ENCODE data around the gene FIGN. TPM values are rescaled to one million over a fixed set of nuclear protein-coding genes. Genes with fewer than 3 reads are reported as not detected.

FIGN gene
- polyA plus RNA-seq, 1 donor = 2.0 TPM

DNA sequence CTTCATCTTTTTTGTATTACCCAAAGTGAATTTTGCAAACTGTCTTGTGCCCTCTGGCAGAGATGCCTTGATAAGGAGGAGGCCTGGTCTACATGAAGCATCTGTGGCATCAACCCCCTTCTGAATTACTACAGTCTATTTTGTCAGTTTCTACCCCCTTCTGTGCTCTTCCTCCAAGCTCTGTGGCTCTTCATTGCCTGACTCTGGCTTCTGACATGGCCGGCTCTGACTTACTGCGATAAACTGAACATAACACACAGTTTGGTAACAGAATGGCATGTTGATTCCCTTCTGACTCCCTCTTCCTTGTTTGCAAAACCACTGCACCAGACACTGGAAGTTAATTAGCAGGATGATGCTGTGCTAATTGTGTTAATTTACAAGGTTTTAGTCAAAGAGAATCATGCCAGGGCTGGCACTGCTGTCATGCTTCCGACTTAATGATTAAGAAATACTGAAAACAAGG lies 122.5 kb downstream of the FIGN start:
- no peak for DNase-seq (ENCODE audit: low read depth)

DNA sequence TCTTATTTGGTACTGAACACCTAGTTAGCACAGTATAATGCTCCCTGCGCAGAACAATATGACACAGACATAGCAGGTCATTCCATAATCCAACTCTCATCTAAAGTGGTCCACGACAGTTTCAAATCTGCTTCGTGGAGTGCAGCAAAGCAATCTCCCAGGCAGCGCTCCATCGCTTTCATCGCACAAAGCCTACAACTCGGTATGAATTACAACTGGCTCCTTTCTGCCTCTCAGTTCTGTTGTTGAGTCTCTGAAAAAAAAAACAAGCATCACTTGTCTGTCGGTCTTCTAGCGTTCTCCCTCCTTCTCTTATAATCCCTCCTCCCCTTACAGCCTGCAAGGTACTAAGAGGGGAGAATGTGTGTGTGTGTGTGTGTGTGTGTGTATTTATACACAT lies 123.5 kb downstream of the FIGN start:
- DNase-seq (ENCODE audit: low read depth) = no peak

GRCh38 chr2:163611557-163611906 lies 124.3 kb downstream of the FIGN start:
- no peak for DNase-seq (ENCODE audit: low read depth)

DNA sequence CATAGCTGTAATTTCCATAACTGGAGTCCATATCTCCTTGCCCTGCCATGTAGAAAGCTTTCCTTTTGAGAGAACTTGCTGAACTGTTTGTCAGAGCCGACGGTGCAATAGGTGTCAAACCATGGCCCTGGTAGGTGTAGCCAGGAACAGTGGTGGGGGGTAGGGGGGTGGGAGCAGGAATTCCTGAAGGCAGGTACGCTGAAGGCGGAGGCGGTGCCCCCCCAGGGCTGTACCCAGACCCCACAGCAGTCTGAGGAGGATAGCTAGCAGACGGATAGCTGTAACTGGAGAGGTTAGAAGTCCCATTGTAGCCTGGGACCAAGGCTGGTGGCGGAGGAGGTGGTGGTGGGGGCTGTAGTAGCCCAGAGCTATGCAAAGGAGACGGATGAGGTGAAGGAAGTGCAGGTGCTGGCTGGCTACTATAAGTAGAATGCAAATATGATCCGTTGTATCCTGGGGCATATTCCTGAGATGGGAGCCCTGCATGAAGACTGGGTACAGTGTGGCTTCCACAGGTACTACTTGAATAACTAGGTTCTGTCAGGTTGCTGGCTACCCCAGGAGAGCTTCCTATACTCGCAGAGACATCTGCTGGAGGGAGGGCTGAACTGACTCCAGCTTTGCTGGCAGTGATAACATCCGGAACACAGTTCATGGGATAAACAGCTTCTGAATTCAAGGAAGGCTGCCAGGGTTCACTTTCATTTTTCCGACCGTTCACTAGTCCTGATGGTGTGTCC lies 124.8 kb downstream of the FIGN start:
- DNase-seq (ENCODE audit: low read depth) = no peak

DNA sequence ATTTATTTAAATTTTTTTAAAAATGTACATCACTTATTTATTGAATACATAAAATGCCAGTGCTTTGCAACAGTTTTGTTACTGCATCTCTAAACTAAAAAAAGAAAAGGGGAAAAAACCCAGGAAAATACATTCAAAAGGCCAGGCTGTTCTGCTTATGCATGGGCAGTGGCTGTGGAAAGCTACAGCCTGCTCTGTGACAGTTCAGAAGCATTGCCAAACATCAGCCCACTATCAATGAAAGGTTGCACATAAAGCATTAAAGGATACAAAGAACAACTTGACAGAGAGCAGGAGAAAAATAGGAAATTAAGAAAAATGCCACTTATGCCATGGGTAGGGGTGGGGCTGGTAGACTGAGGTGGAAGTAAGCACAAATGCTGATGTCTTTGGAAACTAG lies 128.2 kb downstream of the FIGN start:
- no peak for DNase-seq (ENCODE audit: low read depth)

GRCh38 chr2:163606878-163607277 lies 128.9 kb downstream of the FIGN start:
- no peak for DNase-seq (ENCODE audit: low read depth)

DNA sequence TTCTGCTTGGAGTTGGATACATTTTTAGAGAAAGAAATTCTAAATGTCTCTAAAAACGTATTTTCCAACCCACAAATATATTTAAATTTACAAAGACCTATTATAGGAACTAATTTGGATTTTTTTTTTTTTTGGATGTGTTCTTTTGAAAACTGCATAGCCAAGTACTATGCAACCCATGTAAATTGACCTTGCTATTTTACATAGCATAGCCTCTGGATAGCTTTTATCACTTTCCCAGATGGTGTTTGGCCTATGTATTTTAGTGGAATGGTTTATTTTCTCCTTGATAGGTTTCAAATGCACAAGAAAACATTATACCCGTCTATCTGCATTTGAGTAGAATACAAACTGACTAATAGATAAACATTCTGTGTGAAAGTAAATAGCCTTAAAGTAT lies 130.0 kb downstream of the FIGN start:
- DNase-seq (ENCODE audit: low read depth) = no peak

DNA sequence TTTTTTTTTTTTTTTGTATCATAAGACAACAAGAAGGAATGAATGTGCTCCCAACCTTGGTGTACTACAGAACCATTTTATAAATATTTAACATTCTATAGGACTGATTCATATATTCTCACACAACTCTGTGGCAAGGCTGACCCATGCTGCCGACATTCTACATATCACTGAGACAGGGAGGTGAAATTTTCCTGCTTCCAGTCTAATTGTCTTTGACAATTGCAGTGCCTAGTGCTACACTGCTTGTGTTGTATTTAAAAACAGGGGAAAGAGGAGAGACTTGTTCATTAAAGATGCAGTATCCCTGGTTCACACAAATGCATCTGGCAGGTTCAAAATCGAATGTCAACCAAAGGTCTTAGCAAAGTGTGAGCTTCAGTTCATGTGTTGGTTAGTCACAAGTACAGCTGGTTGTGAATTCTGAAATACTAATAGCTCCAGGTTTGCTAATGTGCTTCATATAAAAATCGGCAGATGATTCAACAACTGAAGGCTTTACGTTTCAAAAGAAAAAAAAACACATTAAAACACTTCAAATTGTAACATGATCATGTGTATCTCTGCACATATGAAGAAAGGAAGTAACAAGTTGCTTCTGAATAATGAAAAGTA lies 130.8 kb downstream of the FIGN start:
- no peak for DNase-seq (ENCODE audit: low read depth)

- DNase-seq (ENCODE audit: low read depth) = no peak
Measured at GRCh38 chr2:163602196-163602595, 133.6 kb downstream of the FIGN start.

DNA sequence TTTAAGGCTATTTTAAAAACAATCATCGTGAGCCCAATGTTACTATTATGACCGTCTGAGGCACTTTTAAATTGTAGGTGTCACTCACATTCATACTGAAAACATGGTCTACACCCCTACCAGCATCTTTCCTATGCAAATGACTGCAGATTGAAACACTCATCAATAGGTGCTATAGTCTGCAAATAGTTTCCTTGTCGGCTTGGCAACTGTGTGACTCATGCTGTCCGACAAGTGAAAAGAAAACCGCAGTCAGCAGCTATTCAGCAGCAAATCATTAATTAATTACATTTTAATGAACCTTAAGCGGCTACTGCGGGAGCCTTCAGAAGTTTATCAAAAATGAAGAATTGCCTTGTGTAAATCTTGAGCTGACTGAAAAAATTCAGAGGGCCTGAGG lies 134.4 kb downstream of the FIGN start:
- no peak for DNase-seq (ENCODE audit: low read depth)

- DNase-seq (ENCODE audit: low read depth) = no peak
Measured at GRCh38 chr2:163600801-163601200, 135.0 kb downstream of the FIGN start.

GRCh38 chr2:163595028-163595427 lies 140.8 kb downstream of the FIGN start:
- DNase-seq (ENCODE audit: low read depth) = no peak

GRCh38 chr2:163594497-163594896 lies 141.3 kb downstream of the FIGN start:
- DNase-seq (ENCODE audit: low read depth) = no peak

- DNase-seq (ENCODE audit: low read depth) = no peak
Measured at GRCh38 chr2:163593982-163594381, 141.8 kb downstream of the FIGN start.

DNA sequence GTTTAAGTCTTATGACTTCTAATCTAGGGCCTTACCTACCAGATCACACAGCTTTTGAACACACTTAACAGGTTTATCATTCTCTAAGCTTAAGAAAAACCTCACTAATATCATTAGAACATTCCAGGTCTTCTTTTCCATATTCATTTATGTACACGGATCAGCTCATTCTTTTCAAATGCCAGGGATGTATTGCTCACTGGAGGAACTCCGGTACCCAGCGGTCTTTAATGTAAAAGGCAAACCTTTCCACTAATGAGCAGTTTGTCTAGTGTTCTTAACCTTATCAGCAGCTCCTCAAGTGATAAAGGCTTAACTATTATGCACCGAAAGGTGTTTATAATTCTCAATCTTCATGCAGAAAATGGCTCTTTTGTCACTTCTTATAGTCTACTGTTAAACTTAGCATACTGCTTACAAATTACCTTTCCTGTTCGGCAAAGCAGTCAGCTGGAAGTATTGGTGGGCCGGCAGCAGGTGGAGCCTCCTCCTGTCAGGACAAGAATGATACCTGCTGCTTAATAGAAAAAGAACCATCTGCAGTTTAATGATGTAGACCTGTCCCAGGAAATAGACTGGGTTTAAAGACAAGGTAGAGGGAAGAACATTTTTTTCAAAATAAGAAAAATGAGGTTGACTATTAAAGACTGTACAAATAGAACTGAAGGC lies 142.7 kb downstream of the FIGN start:
- DNase-seq (ENCODE audit: low read depth) = no peak

DNA sequence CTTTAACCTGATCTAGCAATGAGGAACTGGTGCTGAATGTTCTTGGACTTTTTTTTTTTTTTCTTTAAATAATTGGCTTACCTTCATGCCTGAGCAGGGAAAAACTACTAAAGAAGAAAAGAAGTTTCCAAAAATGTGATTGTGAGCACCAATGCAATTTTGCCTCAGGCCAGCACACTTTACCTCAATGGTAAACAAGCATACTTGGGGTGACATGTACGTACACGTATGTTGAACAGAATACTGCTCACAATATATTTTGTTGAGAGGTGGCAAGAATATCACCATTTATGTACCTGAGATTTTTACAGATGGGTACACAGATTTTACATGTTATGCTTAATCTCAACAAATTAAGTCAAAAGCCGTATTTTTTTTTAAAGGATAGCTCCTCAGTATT lies 144.3 kb downstream of the FIGN start:
- no peak for DNase-seq (ENCODE audit: low read depth)

- DNase-seq (ENCODE audit: low read depth) = no peak
Measured at GRCh38 chr2:163580757-163581156, 155.1 kb downstream of the FIGN start.

DNA sequence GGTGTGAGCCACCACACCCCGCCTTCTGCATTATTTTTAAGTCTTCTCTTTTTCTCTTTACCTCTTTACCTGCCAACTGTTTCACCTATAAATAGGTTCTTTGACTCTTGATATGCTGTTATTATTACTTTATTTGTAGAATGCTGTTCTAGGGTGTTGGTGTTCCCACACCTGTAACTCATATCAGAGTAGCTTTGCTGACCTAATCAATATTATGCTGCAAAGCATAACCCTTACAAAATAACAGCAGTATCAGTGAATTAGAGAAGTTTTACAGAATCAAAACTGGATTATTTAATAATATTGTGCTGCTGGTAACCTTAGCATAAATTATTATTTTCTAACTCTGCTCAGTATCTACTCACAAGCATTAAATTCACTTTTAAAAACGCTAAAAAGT lies 161.5 kb downstream of the FIGN start:
- DNase-seq (ENCODE audit: low read depth) = no peak

GRCh38 chr2:163573652-163574051 lies 162.2 kb downstream of the FIGN start:
- no peak for DNase-seq (ENCODE audit: low read depth)

DNA sequence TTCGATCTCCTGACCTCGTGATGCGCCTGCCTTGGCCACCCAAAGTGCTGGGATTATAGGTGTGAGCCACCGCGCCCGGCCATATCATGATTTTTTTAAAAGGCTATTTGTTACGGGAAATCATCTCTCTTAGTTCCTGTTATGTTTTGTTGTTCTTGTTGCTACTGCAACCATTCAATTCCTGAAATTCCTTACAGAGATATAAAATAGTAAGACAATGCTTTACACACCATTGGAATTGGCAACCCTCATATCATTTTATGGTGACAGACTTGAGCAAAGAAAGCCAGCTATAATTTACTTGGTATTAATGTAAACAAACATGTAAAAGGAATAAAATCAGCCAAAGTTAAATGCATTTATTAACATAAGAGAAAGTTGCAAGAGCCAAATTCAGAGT lies 163.0 kb downstream of the FIGN start:
- DNase-seq (ENCODE audit: low read depth) = no peak

- no peak for DNase-seq (ENCODE audit: low read depth)
Measured at GRCh38 chr2:163571423-163572102, 164.2 kb downstream of the FIGN start.

DNA sequence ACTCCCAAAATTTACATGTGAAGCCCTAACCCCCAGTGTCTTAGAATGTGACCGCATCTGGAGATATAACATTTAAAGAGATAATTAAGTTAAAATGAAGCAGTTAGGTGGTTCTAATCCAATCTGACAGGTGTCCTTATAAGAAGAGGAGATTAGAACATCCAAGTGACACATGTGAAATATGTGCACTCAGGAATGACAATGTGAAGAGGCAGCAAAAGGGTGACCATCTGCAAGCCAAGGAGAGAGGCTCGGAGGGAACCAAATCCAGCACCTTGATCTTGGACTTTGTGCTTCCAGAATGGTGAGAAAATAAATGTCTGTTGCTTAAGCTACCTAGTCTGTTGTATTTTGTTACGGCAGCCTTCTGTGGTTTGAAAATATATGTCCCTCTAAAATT lies 165.4 kb downstream of the FIGN start:
- no peak for DNase-seq (ENCODE audit: low read depth)

- no peak for DNase-seq (ENCODE audit: low read depth)
Measured at GRCh38 chr2:163565192-163565591, 170.6 kb downstream of the FIGN start.
